WTC11 (cell line): ENCODE results near the gene ABITRAM.

Experiments
- CREB1 ChIP-seq: sonication (generic); formaldehyde crosslinking; IDR thresholded peaks from 2 replicates; pipeline ENCODE4 v1.8.0; 2023; ENCODE audit warnings: mild to moderate bottlenecking, missing genetic modification reagents
- ESRRA ChIP-seq: sonication (generic); formaldehyde crosslinking; IDR thresholded peaks from 2 replicates; pipeline ENCODE4 v1.8.1; 2022; ENCODE audit warnings: mild to moderate bottlenecking, missing genetic modification reagents, borderline replicate concordance
- GABPB1 ChIP-seq: sonication (generic); formaldehyde crosslinking; IDR thresholded peaks from 2 replicates; pipeline ENCODE4 v1.8.1; 2023; ENCODE audit warnings: mild to moderate bottlenecking, missing genetic modification reagents
- SMAD3 ChIP-seq: sonication (generic); formaldehyde crosslinking; IDR thresholded peaks from 2 replicates; pipeline ENCODE4 v1.8.0; 2022; ENCODE audit warnings: missing genetic modification reagents, mild to moderate bottlenecking, borderline replicate concordance
- SOX15 ChIP-seq: fragments of 250-450 bp; sonication (Bioruptor Pico); IDR thresholded peaks from 2 replicates; pipeline ENCODE4 v1.9.0; 2021; ENCODE audit warnings: mild to moderate bottlenecking
- TCF7 ChIP-seq: sonication (generic); formaldehyde crosslinking; IDR thresholded peaks from 2 replicates; pipeline ENCODE4 v1.8.0; 2022; ENCODE audit warnings: mild to moderate bottlenecking, low read depth, missing genetic modification reagents, moderate library complexity
- TF ChIP-seq, protein P1 (sequence below): fragments of 200-600 bp; IDR thresholded peaks from 2 replicates; pipeline ENCODE4 v1.8.0; 2022; ENCODE audit warnings: antibody characterized with exemption
- TF ChIP-seq, protein P2 (sequence below): sonication (generic); formaldehyde crosslinking; IDR thresholded peaks from 2 replicates; pipeline ENCODE4 v1.8.0; 2022; ENCODE audit warnings: mild to moderate bottlenecking, missing genetic modification reagents
- TF ChIP-seq, protein P3 (sequence below): sonication (generic); formaldehyde crosslinking; IDR thresholded peaks from 2 replicates; pipeline ENCODE4 v1.8.0; 2023; ENCODE audit warnings: missing genetic modification reagents

DNA sequence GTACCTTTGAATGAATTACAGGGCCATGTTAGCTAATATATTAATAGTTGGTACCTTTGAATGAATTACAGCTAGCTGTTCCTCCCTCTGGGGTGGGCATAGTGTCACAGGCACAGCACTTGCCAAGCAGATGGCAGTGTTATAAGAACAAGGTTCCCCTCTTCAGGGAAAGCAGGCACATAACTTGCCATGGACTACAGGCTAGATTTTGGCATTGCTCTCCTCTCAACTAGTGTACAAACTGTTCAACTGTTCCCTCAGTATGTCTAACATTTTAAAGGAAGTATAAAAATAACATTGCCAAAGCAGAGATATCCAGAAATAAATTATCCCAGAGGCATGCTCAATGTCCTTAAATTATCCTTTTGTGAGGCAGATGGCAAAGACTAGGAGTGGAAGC is 33.7 kb downstream of the ABITRAM start:
- TF ChIP-seq, protein P1, sequence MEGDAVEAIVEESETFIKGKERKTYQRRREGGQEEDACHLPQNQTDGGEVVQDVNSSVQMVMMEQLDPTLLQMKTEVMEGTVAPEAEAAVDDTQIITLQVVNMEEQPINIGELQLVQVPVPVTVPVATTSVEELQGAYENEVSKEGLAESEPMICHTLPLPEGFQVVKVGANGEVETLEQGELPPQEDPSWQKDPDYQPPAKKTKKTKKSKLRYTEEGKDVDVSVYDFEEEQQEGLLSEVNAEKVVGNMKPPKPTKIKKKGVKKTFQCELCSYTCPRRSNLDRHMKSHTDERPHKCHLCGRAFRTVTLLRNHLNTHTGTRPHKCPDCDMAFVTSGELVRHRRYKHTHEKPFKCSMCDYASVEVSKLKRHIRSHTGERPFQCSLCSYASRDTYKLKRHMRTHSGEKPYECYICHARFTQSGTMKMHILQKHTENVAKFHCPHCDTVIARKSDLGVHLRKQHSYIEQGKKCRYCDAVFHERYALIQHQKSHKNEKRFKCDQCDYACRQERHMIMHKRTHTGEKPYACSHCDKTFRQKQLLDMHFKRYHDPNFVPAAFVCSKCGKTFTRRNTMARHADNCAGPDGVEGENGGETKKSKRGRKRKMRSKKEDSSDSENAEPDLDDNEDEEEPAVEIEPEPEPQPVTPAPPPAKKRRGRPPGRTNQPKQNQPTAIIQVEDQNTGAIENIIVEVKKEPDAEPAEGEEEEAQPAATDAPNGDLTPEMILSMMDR, result no peak
- TF ChIP-seq SOX15 (CRISPR knock-in tag) (no peak), SMAD3 (CRISPR knock-in tag) (no peak), GABPB1 (no peak), CREB1 (CRISPR knock-in tag) (no peak), TCF7 (CRISPR knock-in tag) (no peak), ESRRA (CRISPR knock-in tag) (no peak)
- TF ChIP-seq, protein P2, sequence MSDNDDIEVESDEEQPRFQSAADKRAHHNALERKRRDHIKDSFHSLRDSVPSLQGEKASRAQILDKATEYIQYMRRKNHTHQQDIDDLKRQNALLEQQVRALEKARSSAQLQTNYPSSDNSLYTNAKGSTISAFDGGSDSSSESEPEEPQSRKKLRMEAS (CRISPR knock-in tag), result no peak
- TF ChIP-seq, protein P3, sequence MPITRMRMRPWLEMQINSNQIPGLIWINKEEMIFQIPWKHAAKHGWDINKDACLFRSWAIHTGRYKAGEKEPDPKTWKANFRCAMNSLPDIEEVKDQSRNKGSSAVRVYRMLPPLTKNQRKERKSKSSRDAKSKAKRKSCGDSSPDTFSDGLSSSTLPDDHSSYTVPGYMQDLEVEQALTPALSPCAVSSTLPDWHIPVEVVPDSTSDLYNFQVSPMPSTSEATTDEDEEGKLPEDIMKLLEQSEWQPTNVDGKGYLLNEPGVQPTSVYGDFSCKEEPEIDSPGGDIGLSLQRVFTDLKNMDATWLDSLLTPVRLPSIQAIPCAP, result no peak
